LNCAP (cell line): Measurements from ENCODE around the gene HS3ST2.

Experiments
- TF ChIP-seq, protein P1 (sequence below): fragments of 450-650 bp; IDR thresholded peaks from 2 replicates; pipeline ENCODE4 v1.5.1; 2017; ENCODE audit warnings: mild to moderate bottlenecking

Gene HS3ST2

DNA sequence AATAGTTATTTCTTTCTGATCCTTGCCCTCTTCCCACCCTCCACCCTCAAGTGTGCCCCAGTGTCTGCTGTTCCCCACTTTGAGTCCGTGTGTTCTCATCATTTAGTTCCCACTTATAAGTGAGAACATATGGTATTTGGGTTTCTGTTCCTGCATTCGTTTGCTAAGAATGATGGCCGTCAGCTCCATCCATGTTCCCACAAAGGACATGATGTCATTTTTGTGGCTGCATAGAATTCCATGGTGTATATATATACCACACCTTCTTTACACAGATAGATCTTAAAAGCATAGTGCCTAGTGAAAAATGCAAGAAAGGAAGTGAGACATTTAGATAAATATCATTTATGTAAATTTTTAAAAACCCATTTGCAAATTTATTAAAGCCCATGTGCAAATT, 33.1 kb downstream of the HS3ST2 start:
- TF ChIP-seq, protein P1, sequence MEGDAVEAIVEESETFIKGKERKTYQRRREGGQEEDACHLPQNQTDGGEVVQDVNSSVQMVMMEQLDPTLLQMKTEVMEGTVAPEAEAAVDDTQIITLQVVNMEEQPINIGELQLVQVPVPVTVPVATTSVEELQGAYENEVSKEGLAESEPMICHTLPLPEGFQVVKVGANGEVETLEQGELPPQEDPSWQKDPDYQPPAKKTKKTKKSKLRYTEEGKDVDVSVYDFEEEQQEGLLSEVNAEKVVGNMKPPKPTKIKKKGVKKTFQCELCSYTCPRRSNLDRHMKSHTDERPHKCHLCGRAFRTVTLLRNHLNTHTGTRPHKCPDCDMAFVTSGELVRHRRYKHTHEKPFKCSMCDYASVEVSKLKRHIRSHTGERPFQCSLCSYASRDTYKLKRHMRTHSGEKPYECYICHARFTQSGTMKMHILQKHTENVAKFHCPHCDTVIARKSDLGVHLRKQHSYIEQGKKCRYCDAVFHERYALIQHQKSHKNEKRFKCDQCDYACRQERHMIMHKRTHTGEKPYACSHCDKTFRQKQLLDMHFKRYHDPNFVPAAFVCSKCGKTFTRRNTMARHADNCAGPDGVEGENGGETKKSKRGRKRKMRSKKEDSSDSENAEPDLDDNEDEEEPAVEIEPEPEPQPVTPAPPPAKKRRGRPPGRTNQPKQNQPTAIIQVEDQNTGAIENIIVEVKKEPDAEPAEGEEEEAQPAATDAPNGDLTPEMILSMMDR: no peak

DNA sequence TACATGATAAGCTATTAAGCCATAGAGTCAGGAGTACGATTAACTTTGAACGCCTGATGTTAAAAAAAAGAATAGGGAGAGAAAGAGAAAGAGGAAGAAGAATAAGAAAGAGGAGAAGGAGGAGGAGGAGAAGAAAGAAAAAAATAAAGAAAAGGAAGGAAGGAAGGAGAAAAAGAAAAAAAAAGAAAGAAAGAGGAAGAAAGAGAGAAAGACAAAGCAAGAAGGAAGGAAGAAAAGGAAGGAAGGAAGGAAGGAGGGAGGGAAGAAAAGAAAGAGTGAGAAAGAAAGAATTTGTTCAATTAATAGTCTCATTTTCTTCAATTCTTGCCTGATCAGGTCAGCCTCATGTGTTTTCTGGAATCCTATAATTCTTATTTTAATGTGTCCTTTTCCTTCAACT, 33.7 kb downstream of the HS3ST2 start:
- TF ChIP-seq, protein P1: no peak

DNA sequence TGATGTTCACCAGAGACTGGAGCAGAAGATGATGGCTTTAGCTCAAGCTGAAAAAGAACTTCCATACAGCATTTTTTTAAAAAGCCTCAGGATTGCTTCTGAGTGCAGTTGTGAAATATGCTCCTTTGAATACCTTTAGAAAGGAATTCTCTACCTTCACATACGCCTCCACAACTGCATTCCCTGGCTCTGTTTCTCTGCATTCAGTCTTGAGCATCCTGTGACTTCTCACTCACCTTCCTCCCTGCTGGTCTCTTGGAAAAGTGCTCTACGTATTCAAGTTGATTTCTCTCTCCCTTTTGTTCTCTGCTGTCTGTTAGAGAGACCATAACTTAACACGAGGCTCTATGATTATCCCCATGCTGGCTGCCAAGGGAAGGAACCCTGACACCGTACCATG, 34.5 kb downstream of the HS3ST2 start:
- TF ChIP-seq, protein P1: no peak

DNA sequence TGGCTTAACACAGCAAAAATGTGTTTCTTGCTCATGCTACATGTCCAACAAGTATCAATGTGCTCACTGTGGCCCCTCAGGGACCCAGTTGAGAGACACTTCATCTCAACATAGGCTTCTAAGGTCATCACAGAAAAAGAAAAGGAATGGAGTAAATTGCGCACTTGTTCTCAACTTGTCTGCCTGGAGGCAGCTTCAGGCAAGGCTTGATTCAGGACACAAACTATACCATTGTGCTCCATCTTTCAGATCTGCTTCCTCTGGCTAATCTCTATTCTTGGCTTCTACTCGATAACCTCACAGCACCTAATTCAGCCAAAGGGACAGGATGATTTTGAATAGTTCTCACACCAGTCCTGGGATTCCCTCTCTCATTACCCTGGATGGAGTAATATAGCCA, 35.6 kb downstream of the HS3ST2 start:
- TF ChIP-seq, protein P1: no peak

DNA sequence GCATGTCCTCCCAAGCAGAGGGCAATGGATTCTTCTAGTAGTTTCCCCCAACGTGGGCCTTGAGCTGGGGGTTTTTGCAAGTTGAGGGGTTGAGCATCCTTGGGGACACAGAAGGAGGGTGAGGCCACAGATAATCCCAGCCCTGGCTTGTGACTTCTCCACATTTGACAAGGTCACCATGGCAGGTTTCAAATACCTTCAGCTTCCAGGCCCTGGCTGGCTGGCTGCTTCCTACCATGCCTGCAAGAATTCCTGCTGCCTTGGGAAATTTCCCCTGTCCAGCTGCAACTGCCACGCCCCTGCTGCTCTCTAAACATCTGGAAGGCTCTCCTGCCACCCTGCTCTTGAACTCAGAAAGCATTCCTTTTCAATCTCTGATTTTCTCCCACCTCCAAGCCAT, 41.3 kb downstream of the HS3ST2 start:
- TF ChIP-seq, protein P1: no peak

DNA sequence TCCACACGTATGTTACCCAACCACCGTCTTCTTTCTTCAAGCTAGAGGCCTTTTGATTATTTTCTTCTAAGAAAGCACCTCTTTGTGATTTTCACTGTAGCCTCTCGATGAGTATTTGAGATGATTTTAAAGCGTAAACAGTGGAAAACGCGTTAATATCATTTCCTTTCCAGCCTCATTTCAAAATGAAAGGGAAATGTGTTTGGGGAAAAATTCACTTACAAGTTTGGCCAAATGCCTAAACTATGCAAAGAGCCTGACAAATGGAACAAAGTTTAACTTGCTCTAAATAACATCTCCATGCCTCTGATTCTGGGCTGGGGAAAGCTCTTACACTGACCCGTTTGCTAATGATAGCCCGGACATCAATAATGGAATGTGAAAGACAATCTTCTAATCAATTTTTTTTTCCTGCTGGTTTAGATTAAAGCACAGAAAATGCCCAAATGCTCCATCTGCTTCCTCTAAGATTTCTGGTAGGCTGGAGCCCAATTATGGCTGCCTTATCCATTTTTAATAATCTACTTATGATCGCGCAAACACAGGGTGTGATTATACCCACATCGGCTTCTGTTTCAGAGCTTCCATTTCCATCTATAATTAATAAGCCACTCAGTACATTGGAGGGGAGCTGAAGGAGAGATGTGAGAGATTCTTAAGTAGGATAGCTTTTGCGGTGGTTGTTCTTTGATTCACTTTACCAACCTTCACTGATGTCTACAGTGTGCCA, 43.5 kb downstream of the HS3ST2 start:
- TF ChIP-seq, protein P1: no peak

DNA sequence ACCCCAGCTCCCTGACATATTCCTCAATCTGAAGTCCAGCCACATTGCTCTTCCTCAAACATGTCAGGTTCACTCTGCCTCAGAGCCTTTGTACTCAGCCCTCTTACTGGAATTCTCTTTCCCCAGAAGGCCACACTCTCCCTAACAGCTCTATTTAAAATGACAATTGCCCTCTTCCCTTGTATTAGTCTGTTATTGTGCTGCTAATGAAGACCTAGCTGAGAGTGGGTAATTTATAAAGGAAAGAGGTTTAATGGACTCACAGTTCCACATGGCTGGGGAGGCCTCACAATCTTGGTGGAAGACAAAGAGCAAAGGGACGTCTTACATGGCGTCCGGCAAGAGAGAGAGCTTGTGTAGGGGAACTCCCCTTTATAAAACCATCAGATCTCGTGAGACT, 46.0 kb downstream of the HS3ST2 start:
- TF ChIP-seq, protein P1: no peak

DNA sequence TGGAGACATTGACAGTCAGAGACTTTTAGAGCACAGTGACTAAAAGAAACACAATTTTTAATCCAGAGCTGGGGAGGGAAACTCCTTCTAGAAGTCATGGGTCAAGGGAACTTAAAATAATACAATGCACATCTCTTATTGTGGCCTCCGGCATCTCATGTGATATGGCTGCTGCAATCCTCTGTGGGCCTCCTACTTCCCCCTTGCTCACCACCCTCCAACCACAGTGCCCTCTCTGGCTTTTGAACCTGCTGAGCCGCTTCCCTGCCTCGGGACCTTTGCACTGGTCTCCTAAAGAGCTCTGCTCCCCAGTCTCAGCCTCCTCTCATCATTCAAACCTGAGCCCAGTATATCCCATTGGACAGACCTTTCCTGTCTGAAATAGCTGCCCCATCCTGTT, 47.6 kb downstream of the HS3ST2 start:
- TF ChIP-seq, protein P1: no peak
